H1 (cell line): ENCODE data around the gene ADGRG2.

Source experiments
- CREB1 ChIP-seq: IDR thresholded peaks from 2 replicates; pipeline ENCODE4 v1.6.1; 2012; ENCODE audit warnings: inconsistent platforms
- CTCF ChIP-seq, 3 experiments: IDR thresholded peaks; 1 replicate in 2 of 3; 2 replicates in 1 of 3; pipeline versions ENCODE4 v1.5.1 to v1.6.1; 2011; ENCODE audit warnings: low read length in 3 of 3, mild to moderate bottlenecking in 3 of 3, inconsistent platforms in 2 of 3, low read depth in 1 of 3, moderate library complexity in 1 of 3; ENCODE audit not compliant: insufficient read depth in 1 of 3; ENCODE audit errors: control extremely low read depth in 1 of 3
- EGR1 ChIP-seq: IDR thresholded peaks from 2 replicates; pipeline ENCODE4 v1.6.1; 2011; ENCODE audit warnings: low read depth, low read length, borderline replicate concordance
- EZH2 ChIP-seq: fragments of 200-600 bp; sonication (generic); IDR thresholded peaks from 2 replicates; pipeline ENCODE4 v1.7.1; 2012; ENCODE audit warnings: low read depth, mild to moderate bottlenecking, moderate library complexity, low read length, inconsistent platforms; ENCODE audit not compliant: severe bottlenecking
- JUND ChIP-seq: IDR thresholded peaks from 2 replicates; pipeline ENCODE4 v1.6.1; 2011; ENCODE audit warnings: mild to moderate bottlenecking, improper control_type of control experiment, low read length
- RNF2 ChIP-seq: fragments of 200-900, 300-1000 bp; sonication (generic); IDR thresholded peaks from 2 replicates; pipeline ENCODE4 v1.7.1; 2016; ENCODE audit warnings: borderline replicate concordance, low read depth, mild to moderate bottlenecking, antibody characterized with exemption, low read length; ENCODE audit not compliant: poor library complexity, severe bottlenecking; ENCODE audit errors: missing control alignments
- TAF1 ChIP-seq: IDR thresholded peaks from 2 replicates; pipeline ENCODE4 v1.6.1; 2011; ENCODE audit warnings: mild to moderate bottlenecking, low read depth, low read length
- TCF12 ChIP-seq: IDR thresholded peaks from 2 replicates; pipeline ENCODE4 v1.6.1; 2011; ENCODE audit warnings: low read depth, mild to moderate bottlenecking, low read length
- YY1 ChIP-seq: IDR thresholded peaks from 2 replicates; pipeline ENCODE4 v1.6.1; 2011; ENCODE audit warnings: low read depth, mild to moderate bottlenecking, low read length

- no peak for TF ChIP-seq CTCF (IDR thresholded peaks at IDR 0.05; ENCODE audit: control extremely low read depth in 1 of 3, insufficient read depth in 1 of 3, low read depth in 1 of 3, low read length in 3 of 3)
- TF ChIP-seq YY1, result no peak
- TF ChIP-seq TCF12, result no peak
- no peak for TF ChIP-seq TAF1
- no peak for TF ChIP-seq EGR1
- TF ChIP-seq JUND, result no peak
- no peak for TF ChIP-seq CREB1
- TF ChIP-seq EZH2, result no peak
- TF ChIP-seq RNF2, result no peak
Observed at GRCh38 chrX:18946157-18946556, 176.1 kb downstream of the ADGRG2 start.
